ENCODE data around the gene ACTN1.

The ACTN1 gene

DNA sequence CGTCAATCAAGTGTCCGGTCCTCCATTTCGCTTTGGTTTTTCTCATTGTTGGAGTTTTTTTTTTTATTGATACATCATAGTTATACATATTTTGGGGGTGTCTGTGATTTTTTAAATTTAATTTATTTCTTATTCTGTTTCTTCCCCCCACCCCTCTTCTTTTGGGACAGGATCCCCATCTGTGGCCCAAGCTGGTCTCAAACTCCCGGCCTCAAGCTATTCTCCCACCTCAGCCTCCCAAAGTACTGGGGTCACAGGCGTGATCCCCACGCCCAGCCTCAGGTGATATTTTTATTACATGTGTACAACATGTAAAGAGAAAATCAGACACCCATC, 134.9 kb downstream of the ACTN1 start:
- TF ChIP-seq GATA3 (IDR thresholded peaks at IDR 0.05; ENCODE audit: low read depth, low read length) (no peak), GATA2 (IDR thresholded peaks at IDR 0.05; ENCODE audit: low read depth, low read length) (no peak)

DNA sequence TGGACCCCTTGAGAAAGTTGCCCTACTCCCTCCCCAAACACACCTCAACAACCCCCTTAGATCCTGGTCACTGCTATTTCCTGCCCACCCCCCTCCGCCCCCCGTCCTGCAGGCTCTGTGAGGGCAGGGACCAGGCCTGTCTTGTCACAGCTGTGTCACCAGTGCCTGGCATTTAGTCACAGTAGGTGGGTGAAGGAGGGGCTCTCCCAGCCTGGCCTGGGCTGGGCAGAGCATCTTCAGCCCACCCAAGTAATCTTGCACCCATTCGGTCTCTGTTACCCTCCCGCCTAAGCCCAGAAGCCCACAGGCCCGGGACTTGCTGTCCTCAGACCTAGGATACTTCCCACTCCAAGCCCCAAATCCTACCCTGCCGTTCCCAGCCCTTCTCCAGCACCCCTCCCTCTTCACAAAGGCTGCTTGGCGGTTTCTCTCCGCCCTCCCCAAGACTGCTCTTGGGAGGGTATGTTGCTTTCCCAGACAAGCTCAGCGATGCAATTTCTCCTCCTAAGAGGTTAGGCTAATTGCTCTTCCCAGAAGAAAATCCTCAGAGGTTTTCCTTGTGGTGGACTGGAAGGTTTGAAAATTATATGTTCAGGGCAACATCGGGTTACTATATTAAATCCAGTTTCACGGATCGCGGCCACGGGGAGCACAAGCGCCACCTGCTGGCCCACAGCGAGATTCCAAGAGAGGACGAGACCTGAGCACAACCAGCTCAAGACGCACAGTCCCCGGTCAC, 135.5 kb downstream of the ACTN1 start:
- TF ChIP-seq GATA3 (IDR thresholded peaks at IDR 0.05; ENCODE audit: low read depth, low read length): no peak
- TF ChIP-seq GATA2 (IDR thresholded peaks at IDR 0.05; ENCODE audit: low read depth, low read length): no peak

DNA sequence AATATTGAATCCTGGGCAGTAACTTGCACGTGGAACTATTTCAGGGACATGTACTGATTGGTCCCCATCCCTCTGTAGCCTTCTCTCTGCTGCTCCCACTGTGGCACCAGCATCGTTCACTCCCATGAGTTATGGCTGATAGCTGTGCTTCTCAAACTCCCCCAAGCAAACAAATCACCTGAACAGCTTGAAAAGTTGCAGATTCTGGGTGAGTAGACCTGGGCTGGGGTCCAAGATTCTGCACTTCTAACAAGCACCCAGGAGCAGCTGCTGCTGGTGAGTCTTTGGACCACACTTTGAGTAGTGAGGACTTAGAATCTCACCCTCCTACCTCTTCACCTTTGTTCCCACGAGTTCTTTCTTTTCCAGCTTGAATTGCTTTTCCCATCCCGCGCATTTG, 136.8 kb downstream of the ACTN1 start:
- TF ChIP-seq GATA3 (IDR thresholded peaks at IDR 0.05; ENCODE audit: low read depth, low read length): no peak
- no peak for TF ChIP-seq GATA2 (IDR thresholded peaks at IDR 0.05; ENCODE audit: low read depth, low read length)

DNA sequence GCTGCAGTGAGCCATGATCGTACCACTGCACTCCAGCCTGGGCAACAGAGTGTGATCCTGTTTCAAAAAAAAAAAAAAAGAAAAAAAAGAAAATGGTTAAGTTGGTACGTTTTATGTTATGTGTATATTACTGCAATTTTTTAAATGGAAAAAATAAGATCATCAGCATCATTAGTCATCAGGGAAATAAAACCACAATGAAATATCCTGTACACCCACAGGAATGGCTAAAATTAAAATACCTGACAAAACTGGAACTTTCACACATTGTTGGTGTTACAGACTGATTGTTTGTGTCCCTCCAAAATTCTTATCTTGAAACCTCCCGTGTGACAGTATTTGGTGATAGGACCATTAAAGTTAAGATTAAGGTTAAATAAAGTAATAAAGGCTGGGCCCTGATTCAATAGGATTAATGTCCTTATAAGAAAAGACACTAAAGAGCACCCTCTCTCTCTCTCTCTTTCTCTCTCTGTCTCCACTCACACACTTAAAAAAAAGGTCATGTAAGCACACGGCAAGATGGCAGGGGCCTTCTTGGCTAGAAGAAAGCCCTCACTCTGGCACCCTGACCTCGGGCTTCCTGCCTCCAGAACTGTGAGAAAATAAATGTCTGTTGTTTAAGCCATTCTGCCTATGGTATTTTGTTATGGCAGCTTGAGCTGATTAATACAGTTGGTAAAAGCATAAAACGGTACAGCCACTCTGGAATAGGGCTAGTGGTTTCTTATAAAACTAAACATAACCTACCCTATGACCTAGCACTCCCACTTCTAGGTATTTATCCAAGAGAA, 137.9 kb downstream of the ACTN1 start:
- TF ChIP-seq GATA2 (IDR thresholded peaks at IDR 0.05; ENCODE audit: low read depth, low read length): no peak
- no peak for TF ChIP-seq GATA3 (IDR thresholded peaks at IDR 0.05; ENCODE audit: low read depth, low read length)

DNA sequence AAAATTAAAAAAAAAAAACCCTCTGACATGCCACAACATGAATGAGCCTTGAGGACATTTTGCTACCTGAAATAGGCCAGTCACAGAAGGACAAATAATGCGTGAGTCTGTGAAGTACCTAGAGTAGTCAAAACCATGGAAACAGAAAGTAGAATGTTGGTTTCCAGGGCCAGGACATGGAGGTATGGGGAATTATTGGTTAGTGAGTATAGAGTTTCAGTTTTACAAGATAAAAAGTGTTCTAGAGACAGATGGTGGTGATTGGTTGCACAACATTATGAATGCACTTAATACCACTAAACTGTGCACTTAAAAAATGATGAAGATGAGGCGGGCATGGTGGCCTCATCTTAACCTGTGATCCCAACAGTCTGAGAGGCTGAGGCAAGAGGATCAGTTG, 138.6 kb downstream of the ACTN1 start:
- TF ChIP-seq GATA2 (IDR thresholded peaks at IDR 0.05; ENCODE audit: low read depth, low read length) (no peak), GATA3 (IDR thresholded peaks at IDR 0.05; ENCODE audit: low read depth, low read length) (no peak)

DNA sequence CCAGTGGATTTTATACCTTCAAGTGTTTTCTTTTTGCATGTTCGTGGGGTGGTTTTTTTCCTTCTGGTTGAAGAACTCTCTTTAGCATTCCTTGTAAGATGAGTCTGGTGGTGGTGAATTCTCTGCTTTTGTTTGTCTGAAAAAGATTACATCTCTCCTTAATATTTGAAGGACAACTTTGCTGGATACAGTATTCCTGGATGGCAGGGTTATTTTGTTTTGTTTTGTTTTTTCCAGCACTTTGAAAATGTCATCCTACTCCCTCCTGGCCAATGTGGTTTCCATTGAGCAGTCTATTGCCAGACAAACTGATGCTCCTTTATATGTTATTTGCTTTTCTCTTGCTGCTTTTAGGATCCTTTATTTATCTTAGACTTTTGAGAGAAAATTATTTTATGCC, 143.0 kb downstream of the ACTN1 start:
- TF ChIP-seq GATA2 (IDR thresholded peaks at IDR 0.05; ENCODE audit: low read depth, low read length) (no peak), GATA3 (IDR thresholded peaks at IDR 0.05; ENCODE audit: low read depth, low read length) (no peak)

DNA sequence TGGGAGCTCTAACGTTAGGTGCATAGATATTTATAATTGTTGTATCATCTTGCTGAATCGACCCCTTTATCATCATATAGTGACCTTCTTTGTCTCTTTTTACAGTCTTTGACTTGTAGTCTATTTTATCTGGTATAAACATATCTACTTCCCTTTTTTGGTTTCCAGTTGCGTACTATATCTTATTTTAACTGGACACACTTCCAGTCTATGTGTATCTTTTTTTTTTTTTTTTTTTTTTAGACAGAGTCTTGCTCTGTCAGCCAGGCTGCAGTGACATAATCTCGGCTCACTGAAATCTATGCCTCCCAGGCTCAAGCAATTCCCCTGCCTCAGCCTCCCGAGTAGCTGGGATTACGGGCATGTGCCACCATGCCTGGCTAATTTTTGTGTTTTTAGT, 144.3 kb downstream of the ACTN1 start:
- no peak for TF ChIP-seq GATA3 (IDR thresholded peaks at IDR 0.05; ENCODE audit: low read depth, low read length)
- no peak for TF ChIP-seq GATA2 (IDR thresholded peaks at IDR 0.05; ENCODE audit: low read depth, low read length)

DNA sequence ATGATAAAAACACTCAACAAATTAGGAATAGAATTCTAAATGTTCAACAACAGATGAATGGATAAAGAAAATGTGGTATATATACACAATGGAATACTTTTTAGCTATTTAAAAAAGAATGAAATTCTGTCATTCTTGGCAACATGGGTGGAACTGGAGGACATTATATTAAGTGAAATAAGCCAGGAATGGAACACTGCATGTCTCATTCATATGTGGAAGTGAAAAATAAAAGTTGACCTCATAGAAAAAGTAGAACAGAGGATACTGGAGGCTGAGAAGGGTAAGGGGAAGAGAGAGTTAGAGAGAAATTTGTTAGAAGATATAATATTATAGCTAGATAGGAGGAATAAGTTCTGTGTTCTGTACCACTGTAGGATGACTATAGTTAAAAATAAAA, 150.4 kb downstream of the ACTN1 start:
- TF ChIP-seq GATA3 (IDR thresholded peaks at IDR 0.05; ENCODE audit: low read depth, low read length): no peak

DNA sequence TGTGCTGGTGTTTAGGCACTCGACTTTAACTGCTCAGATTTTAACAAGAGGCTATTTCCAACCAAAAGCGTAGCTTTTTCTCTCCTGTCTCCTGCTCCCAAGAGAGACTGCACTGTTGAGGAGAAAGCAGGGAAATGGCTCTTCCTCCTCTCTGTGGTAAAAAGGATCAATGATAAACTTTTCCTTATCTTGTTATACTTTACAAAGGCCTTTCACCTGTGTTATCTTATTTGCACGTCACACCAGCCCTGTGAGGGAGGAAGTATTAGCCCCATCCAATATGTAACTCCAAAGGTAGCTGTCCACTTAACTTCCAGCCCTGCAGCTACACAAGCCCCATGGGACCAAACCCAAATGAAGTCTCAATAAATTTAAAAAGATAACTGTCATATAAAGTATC, 153.4 kb downstream of the ACTN1 start:
- TF ChIP-seq GATA3 (IDR thresholded peaks at IDR 0.05; ENCODE audit: low read depth, low read length) (no peak), GATA2 (IDR thresholded peaks at IDR 0.05; ENCODE audit: low read depth, low read length) (no peak)

DNA sequence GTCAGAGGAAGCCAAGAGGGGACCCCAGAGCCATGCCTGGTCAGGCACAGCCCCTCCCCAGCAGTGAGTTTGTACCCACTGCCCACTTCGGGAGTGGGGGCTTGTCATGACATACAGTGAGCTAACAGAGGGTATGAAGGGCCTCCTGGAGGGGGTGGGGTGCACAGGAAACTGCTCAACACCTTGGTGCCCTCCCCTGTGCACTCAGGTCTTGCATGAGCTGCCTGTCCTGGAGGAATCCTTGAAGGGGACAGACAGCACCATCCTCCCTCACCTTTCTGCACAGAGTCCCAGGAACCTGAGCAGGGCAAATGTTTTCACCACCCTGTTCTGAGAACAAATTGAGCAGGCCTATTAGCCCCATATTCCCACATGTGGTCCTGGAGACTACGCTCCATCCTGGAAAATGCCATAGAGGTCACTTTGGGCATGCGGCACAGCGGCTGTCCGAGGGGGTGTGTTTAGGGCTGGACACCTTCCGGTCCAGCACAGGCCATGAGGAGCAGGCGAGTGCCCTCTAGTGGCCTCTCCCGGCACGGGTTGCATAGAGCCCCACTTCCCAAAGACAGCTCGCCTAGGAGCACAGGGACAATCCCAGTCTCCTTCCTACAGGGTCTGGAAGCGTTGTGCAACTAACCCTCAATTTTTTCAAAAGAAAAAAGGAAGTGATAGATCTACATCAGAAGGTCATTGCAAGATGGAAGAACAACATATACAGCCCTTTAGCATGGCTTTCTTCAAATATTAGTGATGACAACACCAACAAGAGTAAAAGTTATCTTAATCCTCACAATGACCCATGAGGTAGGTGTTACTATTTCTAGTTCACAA, 154.4 kb downstream of the ACTN1 start:
- no peak for TF ChIP-seq GATA3 (IDR thresholded peaks at IDR 0.05; ENCODE audit: low read depth, low read length)
- TF ChIP-seq GATA2 (IDR thresholded peaks at IDR 0.05; ENCODE audit: low read depth, low read length): no peak

DNA sequence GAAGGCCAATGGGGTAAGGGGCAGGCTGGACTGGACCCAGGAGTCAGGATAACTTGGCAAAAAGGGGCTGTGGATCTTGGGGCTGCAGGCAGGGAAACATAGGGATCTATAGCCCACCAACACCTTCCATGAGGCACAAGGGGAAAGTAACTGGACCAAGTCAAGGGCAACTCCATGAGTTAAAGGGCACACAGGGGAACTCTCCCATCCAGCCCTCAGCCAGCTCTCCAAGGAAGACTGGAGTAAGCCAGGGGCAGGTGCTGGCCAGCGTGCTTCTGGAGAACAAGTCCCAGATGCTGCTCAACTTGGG, 154.9 kb downstream of the ACTN1 start:
- TF ChIP-seq GATA2 (IDR thresholded peaks at IDR 0.05; ENCODE audit: low read depth, low read length) (no peak), GATA3 (IDR thresholded peaks at IDR 0.05; ENCODE audit: low read depth, low read length) (no peak)

All from SH-SY5Y (cell line).